Nephron progenitor cell (in vitro differentiated cells): ENCODE results near the gene OGFRL1.

Source experiments
- DNase-seq: peaks from one replicate; pipeline ENCODE4 v3.0.0; 2021
- H3K27ac Mint-ChIP-seq: 2 replicates; pipeline ENCODE4 v1.8.0; 2021; ENCODE audit warnings: mild to moderate bottlenecking, moderate library complexity, mixed read lengths
- H3K27me3 Mint-ChIP-seq: 2 replicates; pipeline ENCODE4 v1.8.0; 2021; ENCODE audit warnings: mild to moderate bottlenecking, low read depth, mixed read lengths; ENCODE audit not compliant: poor library complexity
- H3K36me3 Mint-ChIP-seq: 2 replicates; pipeline ENCODE4 v1.8.0; 2021; ENCODE audit warnings: low read depth, mixed read lengths
- H3K4me1 Mint-ChIP-seq: 2 replicates; pipeline ENCODE4 v1.8.0; 2021; ENCODE audit warnings: mixed read lengths
- H3K4me3 Mint-ChIP-seq: 2 replicates; pipeline ENCODE4 v1.8.0; 2021; ENCODE audit warnings: mild to moderate bottlenecking, moderate library complexity, mixed read lengths
- H3K9me3 Mint-ChIP-seq: 2 replicates; pipeline ENCODE4 v1.8.0; 2021; ENCODE audit warnings: mild to moderate bottlenecking, moderate library complexity, mixed read lengths
- TF ChIP-seq, protein P1 (sequence below): fragments of 200-600 bp; sonication (generic); IDR thresholded peaks from 2 replicates; pipeline ENCODE4 v1.5.0; 2021; ENCODE audit warnings: antibody characterized with exemption

The OGFRL1 gene

DNA sequence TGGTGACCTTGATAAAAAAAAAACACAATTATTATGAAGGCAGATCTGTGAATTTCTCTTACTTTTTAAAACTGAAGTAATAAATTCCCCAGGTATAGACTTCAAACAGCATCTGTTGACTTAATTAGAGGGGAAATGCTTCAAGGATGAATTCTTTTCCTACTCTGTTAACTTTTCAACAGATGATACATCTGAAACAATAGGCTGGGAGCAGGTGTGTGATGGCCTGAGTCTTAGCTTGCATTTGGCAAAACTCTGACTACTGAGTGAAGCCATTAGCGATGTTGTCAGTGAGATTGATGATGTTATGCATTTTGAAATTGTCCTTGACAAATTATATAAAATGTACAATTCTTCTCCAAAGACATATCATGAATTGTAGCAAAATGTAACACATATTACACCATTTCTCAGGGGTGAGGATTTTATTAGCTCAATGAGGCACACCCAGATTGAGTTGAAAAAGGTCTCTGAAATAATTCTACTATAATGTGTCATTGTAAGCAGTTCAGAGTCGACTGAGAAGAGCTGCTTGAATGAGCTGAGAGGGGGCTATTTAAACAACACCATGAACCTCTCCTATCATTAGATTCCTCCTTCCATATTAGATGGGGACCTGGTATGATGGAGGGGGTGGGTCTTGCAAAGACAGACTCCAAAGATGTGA lies 39.6 kb upstream of the OGFRL1 start:
- TF ChIP-seq, protein P1, sequence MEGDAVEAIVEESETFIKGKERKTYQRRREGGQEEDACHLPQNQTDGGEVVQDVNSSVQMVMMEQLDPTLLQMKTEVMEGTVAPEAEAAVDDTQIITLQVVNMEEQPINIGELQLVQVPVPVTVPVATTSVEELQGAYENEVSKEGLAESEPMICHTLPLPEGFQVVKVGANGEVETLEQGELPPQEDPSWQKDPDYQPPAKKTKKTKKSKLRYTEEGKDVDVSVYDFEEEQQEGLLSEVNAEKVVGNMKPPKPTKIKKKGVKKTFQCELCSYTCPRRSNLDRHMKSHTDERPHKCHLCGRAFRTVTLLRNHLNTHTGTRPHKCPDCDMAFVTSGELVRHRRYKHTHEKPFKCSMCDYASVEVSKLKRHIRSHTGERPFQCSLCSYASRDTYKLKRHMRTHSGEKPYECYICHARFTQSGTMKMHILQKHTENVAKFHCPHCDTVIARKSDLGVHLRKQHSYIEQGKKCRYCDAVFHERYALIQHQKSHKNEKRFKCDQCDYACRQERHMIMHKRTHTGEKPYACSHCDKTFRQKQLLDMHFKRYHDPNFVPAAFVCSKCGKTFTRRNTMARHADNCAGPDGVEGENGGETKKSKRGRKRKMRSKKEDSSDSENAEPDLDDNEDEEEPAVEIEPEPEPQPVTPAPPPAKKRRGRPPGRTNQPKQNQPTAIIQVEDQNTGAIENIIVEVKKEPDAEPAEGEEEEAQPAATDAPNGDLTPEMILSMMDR: no peak

DNA sequence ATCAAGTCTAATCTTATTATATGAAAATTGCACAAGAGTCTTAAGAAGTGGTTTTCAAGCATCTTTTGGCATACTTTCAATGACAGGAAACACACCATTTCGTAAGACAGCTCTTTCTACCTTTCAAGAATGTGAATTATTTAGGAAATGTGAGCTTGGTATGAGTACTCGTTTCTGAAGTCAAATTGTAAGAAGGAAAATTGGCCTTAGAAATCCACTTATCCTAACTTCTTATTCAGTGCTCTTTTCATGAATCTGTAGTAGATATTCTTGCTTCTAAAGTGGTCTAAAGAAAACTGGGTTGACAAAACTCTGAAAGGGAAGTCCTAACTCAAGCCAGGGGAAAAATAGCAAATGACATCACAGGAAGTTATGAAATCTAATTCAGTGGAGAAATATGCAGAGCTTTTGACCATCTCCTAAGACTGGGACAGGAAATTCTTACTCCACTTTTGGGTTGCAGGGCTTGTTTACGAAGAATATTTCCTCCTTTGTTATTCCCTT lies 38.5 kb upstream of the OGFRL1 start:
- Mint-ChIP-seq H3K4me1 (peaks cover 71% of the 10 kb centered on the region), H3K36me3 (peaks cover 12% of the 10 kb centered on the region), H3K4me3 (no peak overlapping the region), H3K27me3 (no peaks in the 10 kb centered on the region), H3K27ac (no peak overlapping the region), H3K9me3 (peaks cover 18% of the 10 kb centered on the region)
- no peak for DNase-seq
- TF ChIP-seq, protein P1: no peak

More for the DNA sequence above, 39.6 kb upstream of the OGFRL1 start:
- Mint-ChIP-seq H3K4me1 (peaks cover 60% of the 10 kb centered on the region), H3K27ac (peak overlapping the region; percentile 57), H3K9me3 (peaks cover 27% of the 10 kb centered on the region), H3K4me3 (peak overlapping the region; percentile 12), H3K36me3 (peaks cover 12% of the 10 kb centered on the region), H3K27me3 (no peaks in the 10 kb centered on the region)
- DNase-seq: no peak

DNA sequence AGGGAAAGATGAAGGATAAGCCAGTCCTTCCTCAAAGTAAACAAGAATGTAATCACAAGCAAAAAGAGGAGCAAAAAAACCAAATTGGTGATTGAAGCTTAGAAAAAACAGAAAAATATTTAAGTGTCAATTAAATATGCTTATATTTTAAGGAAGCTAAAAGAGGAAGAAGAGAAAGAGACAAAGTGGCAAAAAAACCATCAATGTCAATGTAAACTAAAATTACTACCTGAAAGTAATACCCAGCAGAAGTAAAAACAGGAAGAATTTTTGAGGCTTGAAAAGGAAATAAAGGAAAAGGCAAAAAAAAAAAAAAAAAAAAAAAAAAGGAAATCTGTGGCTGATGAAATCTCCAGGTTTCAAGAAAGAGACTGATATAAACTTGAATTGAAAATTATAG lies 36.2 kb upstream of the OGFRL1 start:
- Mint-ChIP-seq H3K4me3 (no peak overlapping the region), H3K36me3 (peaks cover 7% of the 10 kb centered on the region), H3K4me1 (peaks cover 82% of the 10 kb centered on the region)

GRCh38 chr6:71252960-71253359 lies 35.7 kb upstream of the OGFRL1 start:
- no peak overlapping the region for H3K4me3 Mint-ChIP-seq
- H3K9me3 Mint-ChIP-seq: peaks cover 3% of the 10 kb centered on the region
- peaks cover 82% of the 10 kb centered on the region for H3K4me1 Mint-ChIP-seq
- H3K27me3 Mint-ChIP-seq: peaks cover 11% of the 10 kb centered on the region
- DNase-seq: no peak
- H3K27ac Mint-ChIP-seq: no peak overlapping the region
- peaks cover 7% of the 10 kb centered on the region for H3K36me3 Mint-ChIP-seq
- TF ChIP-seq, protein P1: no peak

More for the DNA sequence above, 36.2 kb upstream of the OGFRL1 start:
- TF ChIP-seq, protein P1: no peak
- H3K9me3 Mint-ChIP-seq: peaks cover 3% of the 10 kb centered on the region
- H3K27ac Mint-ChIP-seq: no peak overlapping the region
- H3K27me3 Mint-ChIP-seq: peaks cover 7% of the 10 kb centered on the region
- DNase-seq: no peak

- Mint-ChIP-seq H3K4me1 (peaks cover 76% of the 10 kb centered on the region), H3K9me3 (peaks cover 3% of the 10 kb centered on the region), H3K4me3 (peak overlapping the region; percentile 11), H3K27me3 (peaks cover 11% of the 10 kb centered on the region), H3K36me3 (peaks cover 7% of the 10 kb centered on the region), H3K27ac (no peak overlapping the region)
- TF ChIP-seq, protein P1: no peak
- peak; percentile 23 for DNase-seq
Measured at GRCh38 chr6:71254323-71254722, 34.3 kb upstream of the OGFRL1 start.
